H9 (cell line): Measurements from ENCODE around the gene KRTAP19-4. TPM values are rescaled to one million over a fixed set of nuclear protein-coding genes. Genes with fewer than 3 reads are reported as not detected.

Experiments used
- DNase-seq: peaks from one replicate; pipeline ENCODE4 v3.0.0-alpha.2; 2017
- H2AFZ ChIP-seq: one replicate; pipeline ENCODE4 v1.6.1; 2013; ENCODE audit warnings: mild to moderate bottlenecking, low read length, control low read depth, moderate library complexity
- H2AK5ac ChIP-seq: 2 replicates; pipeline ENCODE4 v1.6.1; 2013; ENCODE audit warnings: low read length, control low read depth, mixed read lengths; ENCODE audit not compliant: insufficient read length
- H2BK120ac ChIP-seq: one replicate; pipeline ENCODE4 v1.6.1; 2013; ENCODE audit warnings: low read depth, mild to moderate bottlenecking, low read length, control low read depth, inconsistent platforms; ENCODE audit not compliant: poor library complexity, severe bottlenecking
- H2BK12ac ChIP-seq: 2 replicates; pipeline ENCODE4 v1.6.1; 2013; ENCODE audit warnings: low read length, control low read depth, mixed read lengths, low read depth; ENCODE audit not compliant: insufficient read length
- H2BK15ac ChIP-seq: 2 replicates; pipeline ENCODE4 v1.6.1; 2013; ENCODE audit warnings: low read depth, low read length, control low read depth
- H2BK20ac ChIP-seq: one replicate; pipeline ENCODE4 v1.6.1; 2013; ENCODE audit warnings: low read depth, mild to moderate bottlenecking, low read length, control low read depth, inconsistent platforms; ENCODE audit not compliant: poor library complexity, severe bottlenecking
- H2BK5ac ChIP-seq: 2 replicates; pipeline ENCODE4 v1.6.1; 2013; ENCODE audit warnings: low read length, control low read depth, mixed read lengths; ENCODE audit not compliant: insufficient read length
- H3K14ac ChIP-seq: 2 replicates; pipeline ENCODE4 v1.6.1; 2013; ENCODE audit warnings: low read length, control low read depth; ENCODE audit not compliant: insufficient read depth
- H3K18ac ChIP-seq: 2 replicates; pipeline ENCODE4 v1.6.1; 2013; ENCODE audit warnings: low read depth, mild to moderate bottlenecking, mixed read lengths, low read length, control low read depth; ENCODE audit not compliant: insufficient read length
- H3K23ac ChIP-seq: 2 replicates; pipeline ENCODE4 v1.6.1; 2013; ENCODE audit warnings: low read length, control low read depth, mixed read lengths, low read depth; ENCODE audit not compliant: insufficient read length
- H3K23me2 ChIP-seq: 2 replicates; pipeline ENCODE4 v1.6.1; 2013; ENCODE audit warnings: low read depth, mild to moderate bottlenecking, mixed read lengths, low read length, control low read depth; ENCODE audit not compliant: insufficient read length, poor library complexity, severe bottlenecking
- H3K27ac ChIP-seq: 2 replicates; pipeline ENCODE4 v1.5.1; 2013; ENCODE audit warnings: low read length, control low read depth, mixed read lengths, low read depth; ENCODE audit not compliant: insufficient read length
- H3K27me3 ChIP-seq: 2 replicates; pipeline ENCODE4 v1.6.1; 2013; ENCODE audit warnings: low read length, control low read depth, inconsistent platforms; ENCODE audit not compliant: insufficient read depth
- H3K4ac ChIP-seq: 2 replicates; pipeline ENCODE4 v1.6.1; 2013; ENCODE audit warnings: low read depth, mild to moderate bottlenecking, control low read depth, inconsistent platforms, low read length, moderate library complexity
- H3K4me1 ChIP-seq: 2 replicates; pipeline ENCODE4 v1.6.1; 2013; ENCODE audit warnings: low read length, control low read depth, inconsistent platforms; ENCODE audit not compliant: insufficient read depth
- H3K4me2 ChIP-seq: 2 replicates; pipeline ENCODE4 v1.6.1; 2013; ENCODE audit warnings: low read length, control low read depth, mixed read lengths; ENCODE audit not compliant: insufficient read length, insufficient read depth
- H3K56ac ChIP-seq: 2 replicates; pipeline ENCODE4 v1.6.1; 2013; ENCODE audit warnings: low read depth, mild to moderate bottlenecking, mixed read lengths, low read length, control low read depth; ENCODE audit not compliant: insufficient read length
- H3K79me1 ChIP-seq: 2 replicates; pipeline ENCODE4 v1.6.1; 2013; ENCODE audit warnings: low read depth, mild to moderate bottlenecking, moderate library complexity, low read length, control low read depth, inconsistent platforms; ENCODE audit not compliant: insufficient read depth, poor library complexity, severe bottlenecking
- H3K79me2 ChIP-seq: 2 replicates; pipeline ENCODE4 v1.6.1; 2013; ENCODE audit warnings: low read length, control low read depth, inconsistent platforms; ENCODE audit not compliant: insufficient read depth
- H3K9ac ChIP-seq: 2 replicates; pipeline ENCODE4 v1.6.1; 2013; ENCODE audit warnings: low read length, control low read depth, mixed read lengths; ENCODE audit not compliant: insufficient read length; ENCODE audit errors: extremely low read depth
- H3K9me3 ChIP-seq: one replicate; pipeline ENCODE4 v1.6.1; 2013; ENCODE audit warnings: low read depth, low read length, inconsistent platforms; ENCODE audit not compliant: control insufficient read depth
- H3T11ph ChIP-seq: one replicate; pipeline ENCODE4 v1.6.1; 2013; ENCODE audit warnings: mild to moderate bottlenecking, low read length, control low read depth, inconsistent platforms
- H4K20me1 ChIP-seq: one replicate; pipeline ENCODE4 v1.6.1; 2013; ENCODE audit not compliant: control insufficient read depth, insufficient read length, insufficient read depth
- H4K5ac ChIP-seq: 2 replicates; pipeline ENCODE4 v1.6.1; 2013; ENCODE audit warnings: low read depth, mild to moderate bottlenecking, mixed read lengths, low read length, control low read depth; ENCODE audit not compliant: insufficient read length
- H4K8ac ChIP-seq: replicated peaks from 2 replicates; pipeline ENCODE4 v1.6.1; 2013; ENCODE audit warnings: low read length, control low read depth, mixed read lengths, low read depth; ENCODE audit not compliant: insufficient read length
- H4K91ac ChIP-seq: 2 replicates; pipeline ENCODE4 v1.6.1; 2013; ENCODE audit warnings: low read depth, mild to moderate bottlenecking, moderate library complexity, mixed read lengths, low read length, control low read depth; ENCODE audit not compliant: insufficient read length
- H3K27ac Mint-ChIP-seq, 3 experiments: 2 replicates in 2 of 3; 3 replicates in 1 of 3; pipeline ENCODE4 v1.8.0; 2020 to 2021; ENCODE audit warnings: mixed read lengths in 3 of 3, mild to moderate bottlenecking in 1 of 3, moderate library complexity in 1 of 3
- H3K27me3 Mint-ChIP-seq: 2 replicates; pipeline ENCODE4 v1.8.0; 2021; ENCODE audit warnings: low read depth, mild to moderate bottlenecking, moderate library complexity, mixed read lengths
- H3K36me3 Mint-ChIP-seq, 3 experiments: 2 replicates in 2 of 3; 3 replicates in 1 of 3; pipeline ENCODE4 v1.8.0; 2020 to 2021; ENCODE audit warnings: low read depth in 3 of 3, mixed read lengths in 3 of 3; ENCODE audit not compliant: insufficient read depth in 1 of 3
- H3K4me1 Mint-ChIP-seq, 2 experiments: 2 replicates each; pipeline ENCODE4 v1.8.0; 2020; ENCODE audit warnings: mixed read lengths in 2 of 2
- H3K4me3 Mint-ChIP-seq, 2 experiments: 2 replicates in 1 of 2; 3 replicates in 1 of 2; pipeline ENCODE4 v1.8.0; 2020 to 2021; ENCODE audit warnings: mild to moderate bottlenecking in 2 of 2, mixed read lengths in 2 of 2, moderate library complexity in 1 of 2
- H3K9me3 Mint-ChIP-seq, 2 experiments: 2 replicates in 1 of 2; 3 replicates in 1 of 2; pipeline ENCODE4 v1.8.0; 2020; ENCODE audit warnings: mild to moderate bottlenecking in 2 of 2, mixed read lengths in 2 of 2, moderate library complexity in 1 of 2
- CTCF ChIP-seq: fragments of 200-600 bp; sonication (generic); conservative IDR thresholded peaks from 3 replicates; pipeline ENCODE4 v1.8.0; 2021; ENCODE audit warnings: antibody characterized with exemption, mild to moderate bottlenecking
- WGBS: extraction: QIAGEN DNeasy Blood & Tissue Kit; methylation state at CpG from one replicate; pipeline ENCODE4 v1.1.7; 2013; ENCODE audit warnings: missing lambda C conversion rate, low lambda C conversion rate, mixed read lengths; ENCODE audit not compliant: insufficient read length; ENCODE audit errors: extremely low coverage; 5-methylcytosine and 5-hydroxymethylcytosine counted together
- total RNA-seq: library from RNA; stranded (reverse); gene quantifications from 2 replicates; pipeline ENCODE4 v1.2.1, GENCODE V29; 2021

KRTAP19-4 gene
- total RNA-seq, 1 experiment from 2014 or later: not detected

- H4K5ac ChIP-seq: no peak overlapping the region
- DNase-seq: no peak
- no peaks in the 10 kb centered on the region for H4K20me1 ChIP-seq
- no peaks in the 10 kb centered on the region for H3K27me3 ChIP-seq
- H3K4me2 ChIP-seq: no peak overlapping the region
- no peaks in the 10 kb centered on the region for H3K23me2 ChIP-seq
- peaks cover 8 to 18% (median 17%) of the 10 kb centered on the region in 3 experiments; a peak in 6 of 7 replicates for H3K36me3 Mint-ChIP-seq
- WGBS: no CpG with 5 or more reads among the region's 2 CpGs
- no peaks in the 10 kb centered on the region for H3K79me1 ChIP-seq
- no peaks in the 10 kb centered on the region for H3K4me1 Mint-ChIP-seq
- H3K27ac ChIP-seq: no peak overlapping the region
- H3K4me3 Mint-ChIP-seq: no peak overlapping the region
- no peaks in the 10 kb centered on the region for H3K4me1 ChIP-seq
- H3K56ac ChIP-seq: no peak overlapping the region
- H2BK20ac ChIP-seq: no peak overlapping the region
- no peak overlapping the region for H2BK120ac ChIP-seq
- peaks cover 18% of the 10 kb centered on the region for H3K9me3 ChIP-seq
- H3K27ac Mint-ChIP-seq: no peak overlapping the region
- H3K9ac ChIP-seq: no peak overlapping the region
- no peak overlapping the region for H3T11ph ChIP-seq
- no peak overlapping the region for H3K14ac ChIP-seq
- H2AK5ac ChIP-seq: no peak overlapping the region
- H3K18ac ChIP-seq: no peak overlapping the region
- no peaks in the 10 kb centered on the region for H3K79me2 ChIP-seq
- H3K9me3 Mint-ChIP-seq: peaks cover 20 to 21% of the 10 kb centered on the region in 2 experiments
- H2AFZ ChIP-seq: no peak overlapping the region
- H3K4ac ChIP-seq: no peak overlapping the region
- no peak overlapping the region for H2BK5ac ChIP-seq
- no peak overlapping the region for H2BK15ac ChIP-seq
- TF ChIP-seq CTCF: no peak
- H3K27me3 Mint-ChIP-seq: no peaks in the 10 kb centered on the region
- no peak overlapping the region for H4K8ac ChIP-seq
- H4K91ac ChIP-seq: no peak overlapping the region
- H2BK12ac ChIP-seq: no peak overlapping the region
- no peak overlapping the region for H3K23ac ChIP-seq
Observed at GRCh38 chr21:30482130-30482529, 14.8 kb downstream of the KRTAP19-4 start.
